Stomach smooth muscle (tissue), 2 donors: ENCODE data around the gene IQGAP3.

Experiments
- H3K27ac ChIP-seq: one replicate; pipeline ENCODE4 v1.7.0; 2013; ENCODE audit warnings: mild to moderate bottlenecking, low read length, inconsistent platforms
- H3K27me3 ChIP-seq, 2 donors: one replicate each; pipeline ENCODE4 v1.7.0; 2013; ENCODE audit warnings: low read length in 2 of 2; ENCODE audit not compliant: insufficient read depth in 2 of 2, control insufficient read depth in 1 of 2
- H3K36me3 ChIP-seq, 2 donors: one replicate each; pipeline ENCODE4 v1.7.0; 2013; ENCODE audit warnings: low read length in 2 of 2; ENCODE audit not compliant: control insufficient read depth in 2 of 2, insufficient read depth in 2 of 2
- H3K4me1 ChIP-seq: one replicate; pipeline ENCODE4 v1.7.0; 2013; ENCODE audit warnings: low read length; ENCODE audit not compliant: control insufficient read depth, insufficient read depth
- H3K4me3 ChIP-seq, 2 donors: one replicate each; pipeline ENCODE4 v1.7.0; 2013; ENCODE audit warnings: low read length in 2 of 2
- H3K9ac ChIP-seq, 2 donors: one replicate each; pipeline ENCODE4 v1.7.0; 2013; ENCODE audit warnings: low read length in 2 of 2, mild to moderate bottlenecking in 1 of 2
- H3K9me3 ChIP-seq, 2 donors: one replicate each; pipeline ENCODE4 v1.7.0; 2013; ENCODE audit warnings: low read length in 2 of 2; ENCODE audit not compliant: control insufficient read depth in 2 of 2
- donor health status: healthy.
- donor health status: Pancreatic carcinoma.

Gene IQGAP3

DNA sequence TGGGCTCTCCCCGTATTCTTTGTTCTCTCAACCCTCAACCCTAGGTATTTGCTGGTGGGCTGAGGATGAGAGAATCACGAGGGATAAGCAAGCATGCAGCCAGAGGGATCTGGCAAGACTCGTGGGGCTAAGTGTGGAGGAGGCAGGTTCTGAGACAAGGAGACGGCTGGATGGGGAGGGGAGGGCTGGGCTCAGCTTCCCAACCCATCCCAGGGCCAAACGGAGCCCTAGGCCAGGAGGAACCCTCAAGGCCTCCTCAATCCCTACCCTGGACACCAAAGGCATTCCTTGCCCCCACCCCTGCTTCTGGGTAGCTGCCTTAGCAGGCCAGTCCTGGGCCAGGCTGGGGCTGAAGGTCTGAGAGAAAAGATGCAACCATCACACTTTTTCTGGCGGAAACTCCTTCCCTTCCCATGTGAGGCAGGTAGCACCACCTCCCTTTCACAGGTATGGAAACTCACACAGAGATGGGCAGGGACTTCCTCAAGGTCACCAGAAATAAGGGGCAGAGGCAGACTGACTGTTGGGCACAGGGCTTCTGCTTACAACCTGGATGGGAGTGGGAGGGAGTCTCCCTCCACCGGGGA lies 78.0 kb downstream of the IQGAP3 start:
- H3K27ac ChIP-seq = peak overlapping the region; percentile 67
- H3K36me3 ChIP-seq = peaks cover 0 to 5% of the 10 kb centered on the region in 2 donors
- H3K4me3 ChIP-seq = peak overlapping the region in 1 of 2 donors; percentile 62
- H3K27me3 ChIP-seq = no peaks in the 10 kb centered on the region
- H3K4me1 ChIP-seq = peaks cover 98% of the 10 kb centered on the region
- no peaks in the 10 kb centered on the region for H3K9me3 ChIP-seq
- H3K9ac ChIP-seq = peak overlapping the region; percentile 24 to 42

DNA sequence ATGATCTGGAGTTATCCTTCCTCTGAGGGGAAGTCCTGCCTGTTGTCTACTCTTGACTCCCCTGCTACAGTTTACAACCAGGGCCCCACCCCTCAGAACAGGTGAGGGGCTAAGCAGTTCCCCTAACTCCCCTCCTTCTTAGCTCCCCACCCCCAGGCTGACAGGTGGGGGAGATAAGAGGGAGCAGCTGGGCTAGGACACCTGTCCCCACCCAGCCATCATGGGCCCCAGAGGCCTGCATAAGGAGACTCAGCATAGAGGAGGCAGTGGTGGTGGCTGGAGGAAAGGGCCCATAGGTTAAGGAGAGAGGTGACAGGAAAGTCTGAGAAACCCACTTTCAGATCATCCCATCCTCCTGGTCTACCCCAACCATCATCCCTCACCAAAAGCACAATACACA lies 78.6 kb downstream of the IQGAP3 start:
- Histone ChIP-seq H3K9ac (peak overlapping the region; percentile 13 to 24), H3K4me1 (peaks cover 99% of the 10 kb centered on the region), H3K27ac (peak overlapping the region; percentile 67), H3K36me3 (peaks cover 0 to 5% of the 10 kb centered on the region in 2 donors), H3K9me3 (no peaks in the 10 kb centered on the region), H3K4me3 (peak overlapping the region; percentile 38 to 62), H3K27me3 (no peaks in the 10 kb centered on the region)

DNA sequence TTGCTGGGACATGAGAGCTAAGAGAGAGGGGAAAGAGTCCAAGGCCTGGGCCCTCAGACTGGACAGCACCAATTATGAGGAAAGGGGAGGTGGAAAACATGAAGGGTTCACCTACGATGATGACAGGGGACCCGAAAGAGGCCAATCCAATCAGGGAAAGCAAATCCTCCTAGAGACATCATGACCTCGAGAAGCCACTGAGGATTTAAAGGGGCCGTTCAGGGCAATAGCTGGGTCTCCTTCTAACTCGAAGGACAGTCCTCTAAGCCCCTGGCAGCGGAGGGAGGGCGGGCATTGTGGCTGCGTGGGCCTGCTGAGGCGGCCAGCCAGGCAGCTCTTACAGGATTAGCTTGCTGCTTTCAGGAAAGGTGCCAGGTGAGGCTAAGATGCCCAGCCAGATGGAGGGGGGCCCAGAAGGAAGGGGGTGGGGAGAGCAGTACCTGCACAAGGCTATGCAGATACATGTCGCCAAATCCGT lies 79.2 kb downstream of the IQGAP3 start:
- H3K4me1 ChIP-seq = peaks cover 100% of the 10 kb centered on the region

DNA sequence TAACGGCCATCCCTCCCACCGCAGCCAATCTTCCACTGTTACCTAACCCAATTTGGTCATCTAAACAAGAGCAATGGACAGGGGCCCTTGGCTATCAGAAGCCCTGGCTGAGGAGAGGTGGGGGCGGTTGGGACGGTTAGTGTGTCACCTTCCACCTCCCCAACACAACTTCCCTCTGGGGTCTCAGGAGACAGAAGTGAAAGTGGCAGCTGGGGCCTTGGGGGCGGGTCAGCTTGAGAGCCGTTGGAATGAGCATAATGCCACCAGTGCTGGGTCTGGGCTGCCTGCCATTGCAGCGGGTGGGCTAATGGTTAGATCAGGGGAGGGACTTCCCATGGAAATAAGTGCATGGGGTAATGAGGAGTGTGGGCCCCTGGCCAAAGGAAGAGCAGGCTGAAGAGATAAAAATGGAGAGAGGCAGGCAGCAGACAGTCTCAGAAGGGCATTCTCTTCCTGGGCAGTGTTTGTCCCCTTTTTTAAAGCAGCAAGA lies 79.7 kb downstream of the IQGAP3 start:
- Histone ChIP-seq H3K36me3 (peaks cover 0 to 7% of the 10 kb centered on the region in 2 donors), H3K9ac (peak overlapping the region in 1 of 2 donors; percentile 29), H3K27me3 (no peaks in the 10 kb centered on the region), H3K27ac (peak overlapping the region; percentile 67), H3K9me3 (no peaks in the 10 kb centered on the region), H3K4me3 (peak overlapping the region; percentile 18 to 62), H3K4me1 (peaks cover 100% of the 10 kb centered on the region)

More for the DNA sequence above, 79.2 kb downstream of the IQGAP3 start:
- Histone ChIP-seq H3K27ac (peak overlapping the region; percentile 67), H3K9ac (peak overlapping the region; percentile 29 to 36), H3K27me3 (no peaks in the 10 kb centered on the region), H3K4me3 (peak overlapping the region in 1 of 2 donors; percentile 62), H3K9me3 (no peaks in the 10 kb centered on the region), H3K36me3 (peaks cover 0 to 5% of the 10 kb centered on the region in 2 donors)

DNA sequence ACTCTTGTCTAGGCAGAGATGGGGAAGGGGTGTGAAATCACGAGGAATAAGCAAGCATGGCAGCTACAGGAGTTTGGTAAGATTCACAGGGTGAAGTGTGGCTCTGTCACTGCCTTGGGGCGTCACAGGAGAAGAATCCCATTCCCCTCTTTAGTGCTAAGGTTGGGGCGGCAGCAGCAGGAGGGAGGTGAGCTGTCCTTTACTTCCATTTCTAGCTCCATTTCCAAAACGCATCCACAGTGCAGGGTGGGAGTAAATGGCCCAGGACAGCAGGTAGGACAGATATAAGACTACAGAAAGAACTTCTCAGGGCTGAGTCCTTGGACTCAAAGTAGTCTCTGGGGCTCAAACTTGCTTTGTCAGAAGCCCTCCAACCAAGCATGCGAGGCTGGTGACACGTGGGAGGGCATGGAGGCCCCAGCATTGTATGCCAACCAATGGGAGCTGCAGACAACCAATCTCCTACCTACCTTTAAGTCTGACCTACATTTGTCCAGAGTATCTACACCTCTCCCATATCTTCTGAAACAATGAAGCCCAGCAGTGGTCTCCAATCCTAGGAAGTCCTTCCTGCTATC lies 80.3 kb downstream of the IQGAP3 start:
- Histone ChIP-seq H3K27me3 (no peaks in the 10 kb centered on the region), H3K9ac (no peak overlapping the region), H3K4me1 (peaks cover 100% of the 10 kb centered on the region), H3K9me3 (no peaks in the 10 kb centered on the region), H3K27ac (peak overlapping the region; percentile 67), H3K36me3 (peaks cover 0 to 7% of the 10 kb centered on the region in 2 donors), H3K4me3 (peak overlapping the region; percentile 18 to 62)

DNA sequence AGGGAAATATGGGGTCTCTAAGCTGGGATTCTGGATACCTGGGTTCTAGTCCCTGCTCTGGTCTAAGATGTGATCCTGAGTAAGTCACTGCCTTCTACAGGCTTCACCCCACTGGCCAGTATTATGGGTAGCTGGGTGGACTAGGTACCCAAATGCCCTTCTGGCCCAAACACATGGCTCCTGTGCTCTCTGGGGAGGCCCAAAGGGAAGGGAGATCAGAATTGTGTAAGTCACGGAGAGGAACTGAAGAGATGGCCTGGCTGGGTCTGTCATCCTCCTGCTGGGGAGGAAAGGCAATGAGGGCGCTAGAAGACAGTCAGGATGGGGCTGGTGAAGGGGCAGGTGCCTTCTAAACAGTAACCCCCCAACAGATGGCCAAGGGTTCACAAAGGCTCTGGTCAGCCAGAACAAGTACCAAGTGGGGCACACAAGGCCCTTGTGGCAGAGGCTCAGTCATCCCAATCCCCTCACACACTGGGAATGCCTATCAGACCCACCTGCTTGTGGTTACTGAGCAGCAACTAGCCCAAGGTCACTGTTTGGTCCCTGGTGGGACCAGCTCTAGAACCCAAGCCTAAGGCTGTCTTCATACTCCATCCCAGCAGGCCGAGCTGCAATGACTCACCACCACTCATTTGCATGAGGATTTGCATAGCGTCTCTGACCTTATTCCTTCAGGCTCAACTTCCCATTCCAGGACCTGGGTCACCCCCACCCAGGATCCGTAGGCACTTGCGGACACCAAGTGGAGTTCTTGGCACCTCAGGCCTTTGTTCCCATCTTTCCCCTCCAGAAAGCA lies 81.0 kb downstream of the IQGAP3 start:
- Histone ChIP-seq H3K4me3 (peak overlapping the region; percentile 50 to 68), H3K27me3 (no peaks in the 10 kb centered on the region), H3K9me3 (no peaks in the 10 kb centered on the region), H3K27ac (peak overlapping the region; percentile 67), H3K36me3 (peaks cover 0 to 7% of the 10 kb centered on the region in 2 donors), H3K9ac (peak overlapping the region; percentile 43 to 64), H3K4me1 (peaks cover 93% of the 10 kb centered on the region)

DNA sequence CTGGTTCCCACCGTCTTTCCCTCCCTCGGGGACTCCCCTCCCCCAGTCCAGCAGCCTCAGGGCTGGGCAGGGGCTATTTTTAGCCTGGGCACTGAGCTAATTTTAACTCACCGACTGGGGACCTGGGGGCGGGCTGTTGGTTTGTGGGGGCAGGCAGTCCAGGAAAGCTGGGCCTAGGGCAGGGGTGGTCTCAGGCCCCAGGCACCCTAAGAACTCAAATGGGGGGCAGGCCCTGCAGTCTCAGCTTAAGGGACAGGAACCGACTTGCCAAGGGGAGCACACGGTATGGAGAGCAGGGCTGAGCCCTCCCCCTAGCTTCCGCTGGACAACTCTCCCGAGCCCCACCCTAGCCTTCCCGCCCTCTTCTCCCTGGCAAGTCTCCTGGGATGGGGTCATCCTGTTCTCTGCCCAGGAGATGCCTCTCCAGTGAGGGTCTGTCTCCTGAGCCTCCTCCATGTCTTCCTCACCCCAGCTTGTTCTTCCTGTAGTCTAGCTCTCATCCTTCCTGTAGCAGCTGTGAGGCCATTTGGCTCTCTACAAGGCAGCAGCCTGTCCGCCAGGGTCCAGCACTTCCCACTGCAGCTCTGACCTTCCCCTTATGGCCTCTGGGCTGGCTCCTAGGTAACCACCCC lies 81.8 kb downstream of the IQGAP3 start:
- no peaks in the 10 kb centered on the region for H3K9me3 ChIP-seq
- peak overlapping the region; percentile 42 to 43 for H3K9ac ChIP-seq
- peak overlapping the region; percentile 67 for H3K27ac ChIP-seq
- no peaks in the 10 kb centered on the region for H3K27me3 ChIP-seq
- H3K36me3 ChIP-seq = peaks cover 0 to 9% of the 10 kb centered on the region in 2 donors
- H3K4me1 ChIP-seq = peaks cover 90% of the 10 kb centered on the region
- peak overlapping the region; percentile 50 to 68 for H3K4me3 ChIP-seq

DNA sequence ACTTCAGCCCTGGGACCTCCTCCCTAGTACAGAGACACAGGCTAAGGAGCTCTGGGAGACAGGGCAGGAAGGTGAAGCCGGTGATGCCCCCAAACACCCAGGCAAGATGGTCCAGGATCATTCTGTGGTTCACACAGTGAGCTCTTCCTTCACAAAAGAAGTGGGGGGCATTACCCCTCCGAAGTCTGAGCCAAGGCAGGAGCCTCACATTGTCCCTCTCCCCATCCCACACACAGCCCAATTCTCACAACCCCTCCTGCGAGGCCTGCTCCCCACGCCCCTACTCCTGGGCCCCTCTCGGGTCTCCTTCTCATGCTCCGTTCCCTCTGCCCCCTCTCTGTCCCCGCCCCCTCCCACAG lies 82.5 kb downstream of the IQGAP3 start:
- H3K9me3 ChIP-seq = no peaks in the 10 kb centered on the region
- peaks cover 88% of the 10 kb centered on the region for H3K4me1 ChIP-seq
- H3K4me3 ChIP-seq = peak overlapping the region; percentile 50 to 68
- H3K27me3 ChIP-seq = no peaks in the 10 kb centered on the region
- peaks cover 0 to 7% of the 10 kb centered on the region in 2 donors for H3K36me3 ChIP-seq
- H3K27ac ChIP-seq = peak overlapping the region; percentile 53
- H3K9ac ChIP-seq = peak overlapping the region in 1 of 2 donors; percentile 43

DNA sequence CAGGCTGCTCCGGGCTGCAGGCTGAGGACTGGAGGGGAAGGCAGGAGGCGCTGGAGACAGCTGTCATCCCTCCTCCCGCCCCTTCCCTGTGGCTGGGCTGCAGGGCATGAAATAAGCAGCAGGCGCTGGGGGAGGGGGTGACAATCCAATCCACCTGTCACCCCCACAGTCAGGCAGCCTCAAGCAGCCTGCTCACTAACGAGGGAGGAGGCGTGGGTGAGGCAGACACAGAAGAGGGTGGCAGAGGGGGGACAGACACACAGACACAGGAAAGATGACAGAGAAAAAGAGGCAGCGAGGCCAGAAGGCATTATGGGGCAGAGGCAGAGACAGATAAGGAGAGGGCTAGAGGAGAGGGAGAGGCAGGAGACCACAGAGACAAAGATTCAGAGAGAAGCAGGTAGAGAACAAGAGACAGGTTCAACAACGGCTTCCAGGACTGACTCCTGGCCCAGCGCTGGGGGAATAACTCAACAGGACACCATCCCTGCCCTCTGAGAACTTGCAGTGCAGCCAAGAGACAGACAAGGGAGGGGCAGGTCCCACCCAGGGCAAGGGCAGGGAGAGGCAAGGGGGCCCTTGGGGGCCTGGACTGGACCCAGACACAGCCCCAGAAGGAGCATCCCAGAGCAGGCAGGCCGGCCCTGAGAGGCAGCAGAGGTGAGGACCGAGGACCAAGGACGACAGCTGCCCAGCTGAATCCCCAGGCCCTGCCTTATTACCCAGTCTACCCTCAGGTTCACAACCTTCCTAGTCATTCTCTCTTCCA lies 83.0 kb downstream of the IQGAP3 start:
- H3K27me3 ChIP-seq = no peaks in the 10 kb centered on the region
- peaks cover 0 to 4% of the 10 kb centered on the region in 2 donors for H3K36me3 ChIP-seq
- peak overlapping the region; percentile 53 for H3K27ac ChIP-seq
- H3K9me3 ChIP-seq = no peaks in the 10 kb centered on the region
- peaks cover 88% of the 10 kb centered on the region for H3K4me1 ChIP-seq
- H3K4me3 ChIP-seq = peak overlapping the region; percentile 50 to 68
- no peak overlapping the region for H3K9ac ChIP-seq
